Measurements from ENCODE around the gene CACNB4.
A peak's percentile ranks its signal among the peaks of the same experiment; 100 is the strongest.
"Not testable (repeated sequence)": the region's sequence is repeated elsewhere in the genome, so short reads cannot be mapped to it uniquely, and the experiment has no call there.

CACNB4 gene

DNA sequence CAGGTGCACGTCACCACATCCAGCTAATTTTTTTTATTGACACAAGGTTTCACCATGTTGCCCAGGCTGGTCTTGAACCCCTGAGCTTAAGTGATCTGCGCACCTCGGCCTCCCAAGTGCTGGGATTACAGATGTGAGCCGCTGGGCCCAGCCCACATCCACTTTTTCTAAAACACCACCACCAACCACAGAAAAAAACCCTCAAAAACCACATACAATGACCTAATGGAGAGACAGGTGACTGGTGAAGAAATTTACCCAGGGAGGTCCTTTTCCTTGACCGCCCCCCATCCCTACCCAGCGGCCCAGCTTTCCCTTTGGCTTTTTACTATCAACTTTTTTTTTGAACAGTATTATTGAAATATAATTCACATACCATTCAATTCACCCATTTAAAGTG is 47.9 kb downstream of the CACNB4 start:
- no peak for DNase-seq

DNA sequence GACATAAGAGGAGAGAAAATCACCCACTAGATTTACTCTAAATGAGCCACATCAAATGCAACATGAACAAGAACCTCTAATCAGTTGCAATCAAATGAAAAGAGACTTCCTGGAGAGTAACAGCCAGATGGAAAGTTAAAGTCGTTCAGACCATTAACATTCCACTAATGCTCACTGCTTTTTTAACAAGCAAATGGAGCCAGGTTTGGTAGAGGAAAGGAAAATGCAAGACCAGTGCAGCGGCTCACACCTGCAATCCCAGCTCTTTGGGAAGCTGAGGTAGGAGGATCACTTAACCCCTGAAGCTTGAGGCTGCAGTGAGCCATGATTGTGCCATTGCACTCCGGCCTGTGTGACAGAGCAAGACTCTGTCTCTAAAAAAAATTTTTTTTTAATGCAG is 48.5 kb downstream of the CACNB4 start:
- DNase-seq = no peak

DNA sequence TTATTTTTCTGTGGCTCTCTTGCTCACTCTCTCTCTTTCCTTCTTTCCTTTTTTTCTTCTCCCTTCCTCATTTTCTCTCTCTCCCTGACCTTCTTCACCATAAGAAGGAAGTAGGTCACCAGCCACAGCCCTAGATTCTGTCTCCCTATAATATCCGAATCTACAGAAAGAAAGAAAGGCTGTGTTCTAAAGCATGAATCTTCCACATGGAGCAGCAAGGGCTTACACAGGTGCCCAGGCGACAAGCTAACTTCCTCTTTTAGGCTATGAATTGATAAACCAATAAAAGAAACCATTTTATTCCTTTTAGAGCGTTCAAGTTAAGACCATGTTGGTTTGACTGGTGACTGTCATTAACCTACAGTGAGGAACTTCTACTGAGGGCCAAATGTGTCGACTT is 49.3 kb downstream of the CACNB4 start:
- no peak for DNase-seq

DNA sequence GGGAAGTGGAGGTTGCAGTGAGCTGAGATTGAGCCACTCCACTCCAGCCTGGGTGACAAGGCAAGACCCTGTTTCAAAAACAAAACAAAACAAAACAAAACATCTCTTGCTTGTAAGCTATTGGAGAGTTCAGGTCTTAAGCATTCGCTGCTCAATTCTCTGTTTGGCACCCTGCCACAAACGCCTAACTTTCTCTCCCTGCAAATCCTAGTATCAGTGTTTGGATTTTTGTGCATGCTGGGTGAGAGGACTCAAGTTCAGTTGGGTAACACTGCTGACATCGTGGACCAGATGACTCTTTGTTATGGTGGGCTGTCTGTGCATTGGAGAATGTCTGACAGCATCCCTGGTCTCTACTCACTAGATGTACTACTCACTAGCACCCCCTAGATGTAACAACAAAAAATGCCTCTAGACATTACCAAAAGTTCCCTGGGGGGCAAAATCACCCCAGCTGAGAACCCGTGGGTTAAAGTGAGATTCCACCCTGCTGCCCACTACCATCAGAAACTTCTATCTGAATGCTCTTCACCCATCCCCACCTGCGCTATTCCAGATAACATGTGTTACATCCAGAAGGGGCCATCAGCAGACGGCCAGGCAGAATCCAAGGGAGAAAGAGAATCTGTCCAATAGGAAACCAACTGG is 50.9 kb downstream of the CACNB4 start:
- no peak for DNase-seq

DNA sequence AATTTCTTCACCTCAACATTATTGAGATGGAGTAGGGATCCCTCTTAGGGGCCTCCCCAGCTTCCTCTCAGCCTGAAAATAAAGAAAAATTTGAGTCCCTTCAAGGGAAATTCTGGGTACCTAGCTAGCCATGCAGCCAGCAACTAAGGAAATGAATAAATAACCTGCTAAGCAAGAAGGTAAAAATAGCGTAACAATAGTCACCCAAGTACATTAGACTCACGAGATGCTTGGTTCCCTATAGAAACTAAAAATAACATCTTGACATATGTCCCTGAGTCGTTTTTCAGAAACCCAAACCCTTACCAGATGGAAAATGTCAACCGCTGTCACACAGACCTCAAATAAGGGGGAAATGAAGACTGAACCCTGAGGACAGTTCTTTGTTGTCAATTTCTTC is 51.9 kb downstream of the CACNB4 start:
- no peak for DNase-seq

DNA sequence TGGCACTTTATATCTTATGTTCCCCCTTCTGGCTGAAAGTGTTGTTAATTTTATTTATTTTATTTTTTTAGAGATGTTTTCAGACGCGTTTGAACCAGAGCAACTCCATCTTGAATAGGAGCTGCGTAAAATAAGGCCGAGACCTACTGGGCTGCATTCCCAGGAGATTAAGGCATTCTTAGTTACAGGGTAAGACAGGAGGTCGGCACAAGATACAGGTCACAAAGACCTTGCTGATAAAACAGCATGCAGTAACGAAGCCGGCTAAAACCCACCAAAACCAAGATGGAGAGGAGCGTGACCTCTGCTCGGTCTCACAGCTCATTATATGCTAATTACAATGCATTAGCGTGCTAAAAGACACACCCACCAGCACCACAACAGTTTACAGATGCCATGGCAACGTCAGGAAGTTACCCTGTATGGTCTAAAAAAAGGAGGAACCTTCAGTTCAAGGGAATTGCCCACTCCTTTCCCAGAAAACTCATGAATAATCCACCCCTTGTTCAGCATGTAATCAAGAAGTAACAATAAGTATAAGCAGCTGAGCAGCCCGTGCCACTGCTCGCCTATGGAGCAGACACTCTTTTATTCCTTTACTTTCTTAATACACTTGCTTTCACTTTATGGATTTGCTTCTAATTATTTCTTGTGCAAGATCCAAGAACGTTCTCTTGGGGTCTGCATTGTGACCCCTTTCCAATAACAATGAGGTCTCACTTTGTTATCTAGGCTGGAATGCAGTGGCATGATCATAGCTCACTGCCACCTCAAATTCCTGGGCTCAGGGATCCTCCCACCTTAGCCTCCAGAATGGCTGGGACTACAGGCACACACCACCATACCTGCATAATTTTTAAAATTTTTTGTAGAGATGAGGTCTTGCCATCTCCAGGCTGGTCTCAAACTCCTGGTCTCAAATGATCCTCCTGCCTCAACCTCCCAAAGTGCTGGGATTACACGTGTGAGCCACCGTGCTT is 55.9 kb downstream of the CACNB4 start:
- no peak for DNase-seq

DNA sequence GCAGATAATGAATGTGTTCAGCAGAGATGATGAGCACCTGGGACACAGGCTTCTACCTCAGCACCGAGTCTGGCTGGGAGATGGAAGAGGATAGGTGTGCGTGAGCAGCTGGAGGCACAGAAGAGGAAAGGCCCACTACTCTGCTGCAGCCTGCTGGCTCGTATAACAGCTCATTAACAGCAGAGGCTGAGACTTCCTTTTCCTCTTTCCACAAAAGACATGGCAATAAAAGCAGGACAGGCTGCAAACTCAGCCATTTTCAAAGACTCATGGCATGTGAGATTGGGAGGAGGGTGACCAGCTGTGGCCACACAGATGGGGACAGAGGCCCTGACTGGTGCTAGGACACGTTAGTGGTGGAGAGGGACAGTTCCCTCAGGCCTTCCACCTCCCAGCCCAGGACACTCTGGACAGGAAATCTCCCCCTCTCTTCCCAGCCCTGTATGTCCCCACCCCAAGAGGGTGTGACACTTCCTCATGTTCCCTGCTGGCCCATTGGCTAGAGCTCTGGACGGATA is 60.3 kb downstream of the CACNB4 start:
- DNase-seq = peak in 1 of 14 donors; percentile 7

DNA sequence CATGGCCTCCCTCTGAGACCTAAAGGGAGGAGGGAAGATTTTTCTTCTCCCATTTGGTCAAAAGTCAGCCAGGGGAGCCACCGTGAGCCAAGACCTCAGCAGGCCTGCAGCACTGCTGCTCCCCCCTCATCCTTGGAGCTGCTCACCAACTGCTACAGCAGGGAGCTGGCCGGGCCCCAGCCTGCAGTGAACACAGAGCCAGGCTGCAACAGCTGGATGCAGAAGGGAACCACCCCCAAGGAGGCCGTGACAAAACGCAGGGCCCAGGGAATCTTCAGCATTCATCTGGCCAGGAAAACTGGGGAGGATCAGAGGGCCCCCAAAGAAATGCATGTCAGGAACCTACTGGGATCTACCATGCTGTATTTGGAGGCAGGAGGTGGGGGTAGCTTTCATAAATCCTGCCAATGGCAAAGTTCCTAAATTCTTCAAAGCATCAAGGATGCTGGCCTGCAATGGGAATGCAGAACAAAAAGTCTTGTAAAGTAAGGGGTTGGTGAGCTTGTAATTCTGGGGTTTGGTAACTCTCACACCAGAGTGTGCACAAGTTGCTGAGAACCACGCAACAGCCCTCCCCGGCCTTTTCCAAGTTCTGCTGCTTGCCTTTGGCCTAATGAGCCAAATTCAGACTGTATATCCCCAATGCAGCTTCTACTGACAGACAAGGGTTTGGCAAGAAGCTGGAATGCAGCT is 61.0 kb downstream of the CACNB4 start:
- DNase-seq = peak in 1 of 14 donors; percentile 6

DNA sequence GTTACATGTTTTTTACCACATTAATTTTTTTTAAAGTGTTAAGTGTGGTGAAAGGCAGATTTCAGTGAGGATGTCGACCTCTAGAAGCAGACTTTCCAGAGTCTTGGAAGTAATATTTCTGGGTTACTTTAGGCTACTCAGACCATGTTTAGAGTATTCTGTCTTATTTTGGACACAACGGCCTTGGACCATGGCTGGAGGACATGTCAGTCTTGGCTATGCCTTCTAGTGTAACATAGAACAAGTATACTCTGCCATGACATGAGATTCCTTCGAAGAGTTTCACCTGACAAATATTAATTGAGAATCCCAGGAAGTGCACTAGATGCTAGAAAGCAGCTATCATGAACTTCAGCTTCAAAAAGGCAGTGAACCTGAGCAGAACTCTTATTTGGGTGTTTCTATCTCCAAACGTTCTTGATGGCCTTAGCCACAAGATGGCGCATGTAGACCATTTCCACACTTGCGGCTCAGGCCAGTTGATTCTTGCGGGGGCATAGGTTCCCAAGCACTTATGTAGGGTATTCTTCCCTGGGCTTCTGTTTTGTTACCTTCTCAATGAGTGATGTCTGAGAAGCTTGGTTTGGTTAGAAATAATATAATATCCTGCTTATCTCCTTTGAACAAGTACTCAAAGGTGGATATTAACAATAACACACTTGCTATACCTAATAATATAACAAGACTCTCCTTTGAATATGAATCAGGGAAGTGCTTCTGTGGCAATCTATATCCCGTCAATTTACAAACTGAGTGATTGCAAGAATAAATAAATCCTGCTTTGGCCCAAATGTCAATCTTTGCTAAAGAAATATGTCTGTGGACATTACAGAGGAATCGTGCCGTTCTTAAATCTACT is 62.0 kb downstream of the CACNB4 start:
- DNase-seq = peak in 8 of 14 donors; percentile 3 to 51 (median 22)

DNA sequence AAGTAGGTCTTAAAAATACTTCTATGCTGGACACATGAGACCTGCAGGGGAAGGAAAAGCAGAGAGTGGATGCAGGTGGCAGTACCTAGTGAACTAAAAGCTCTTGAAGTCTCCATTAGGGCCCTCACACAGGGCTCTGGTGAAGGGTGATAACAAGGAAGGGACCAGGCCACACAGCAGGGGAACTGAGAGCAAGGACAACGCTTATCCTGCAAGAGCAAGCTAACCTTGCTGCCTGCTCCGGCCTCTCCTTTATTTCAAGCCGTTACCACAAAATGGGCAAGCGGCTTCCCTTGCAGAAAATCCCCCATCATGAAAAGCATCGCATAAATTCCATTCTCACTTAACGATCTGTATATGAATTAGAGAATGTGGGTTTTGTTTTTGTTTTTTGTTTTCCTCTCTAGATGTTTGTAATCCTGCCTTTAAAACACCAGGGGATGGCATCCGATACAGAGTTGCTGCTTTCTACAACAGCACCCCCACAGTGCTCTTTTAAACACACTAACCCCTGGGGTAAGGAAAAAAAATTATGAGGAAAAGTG is 64.5 kb downstream of the CACNB4 start:
- DNase-seq = no peak

DNA sequence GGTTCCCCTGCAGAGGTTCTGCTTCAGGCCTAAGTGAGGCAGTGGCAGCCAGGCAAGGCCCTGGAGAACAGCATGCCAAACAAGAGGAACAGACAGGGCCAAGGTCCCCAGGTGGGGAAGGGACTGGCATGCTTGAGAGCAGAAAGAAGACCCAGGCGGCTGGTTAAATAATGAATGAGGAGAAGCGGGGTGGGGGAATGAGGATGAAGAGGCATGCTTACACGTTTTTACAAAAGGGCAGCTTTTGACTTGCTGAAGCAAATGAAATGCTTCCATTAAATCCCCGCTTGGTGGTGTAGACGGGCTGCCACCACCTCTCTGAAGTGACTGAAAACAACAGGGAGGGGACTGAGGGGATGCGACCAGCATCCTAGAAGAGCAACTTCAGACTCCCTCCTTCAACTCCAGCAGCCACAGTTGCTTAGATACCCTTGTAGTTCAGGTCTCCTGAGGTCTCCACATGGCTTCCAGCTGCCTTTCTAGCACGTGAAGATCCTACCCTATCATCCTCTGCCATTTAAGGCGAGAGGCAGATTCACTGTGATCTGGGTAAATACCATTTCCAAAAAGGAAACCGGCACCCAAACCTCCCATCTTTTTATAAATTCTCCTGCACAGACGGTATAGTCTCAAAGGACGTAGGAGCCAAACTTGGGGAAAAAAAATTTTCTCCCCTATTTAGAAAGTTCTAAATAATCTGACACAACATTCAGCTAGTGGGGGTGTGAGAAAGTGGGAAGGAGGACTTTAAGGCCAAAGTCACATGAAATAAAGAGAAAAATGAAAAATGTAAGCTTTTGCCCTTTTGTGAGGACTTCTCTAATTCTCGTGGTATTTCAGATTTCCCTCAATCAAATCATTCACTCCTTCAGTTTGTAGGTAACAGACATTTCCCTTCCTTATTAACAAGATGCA is 65.6 kb downstream of the CACNB4 start:
- DNase-seq = no peak

DNA sequence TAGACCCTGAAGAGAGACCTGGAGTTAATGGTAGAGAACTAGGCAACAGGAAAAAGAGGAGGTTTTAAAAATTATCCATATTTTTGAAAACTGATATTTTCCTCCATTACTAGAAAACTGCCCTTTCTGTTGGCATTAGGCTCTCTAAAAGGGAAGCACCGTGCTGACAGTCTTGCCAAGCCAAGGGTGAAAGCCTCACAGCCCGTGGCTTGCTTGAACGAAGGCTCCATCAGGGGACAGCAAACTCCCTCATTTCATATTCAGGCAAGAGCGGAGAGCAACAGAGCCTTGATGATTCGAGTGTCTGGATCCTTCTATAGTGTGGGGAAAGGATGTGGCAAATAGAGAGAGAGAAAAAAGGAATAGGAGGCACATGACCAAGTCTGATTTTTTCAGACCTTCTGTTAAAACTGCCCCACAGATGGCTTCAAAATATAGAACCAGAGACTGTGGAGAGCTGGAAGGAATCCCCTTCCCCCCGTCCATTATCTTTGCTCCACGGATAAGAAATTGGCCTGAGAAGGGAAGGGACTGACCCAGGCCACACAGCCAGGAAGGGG is 67.0 kb downstream of the CACNB4 start:
- DNase-seq = no peak

DNA sequence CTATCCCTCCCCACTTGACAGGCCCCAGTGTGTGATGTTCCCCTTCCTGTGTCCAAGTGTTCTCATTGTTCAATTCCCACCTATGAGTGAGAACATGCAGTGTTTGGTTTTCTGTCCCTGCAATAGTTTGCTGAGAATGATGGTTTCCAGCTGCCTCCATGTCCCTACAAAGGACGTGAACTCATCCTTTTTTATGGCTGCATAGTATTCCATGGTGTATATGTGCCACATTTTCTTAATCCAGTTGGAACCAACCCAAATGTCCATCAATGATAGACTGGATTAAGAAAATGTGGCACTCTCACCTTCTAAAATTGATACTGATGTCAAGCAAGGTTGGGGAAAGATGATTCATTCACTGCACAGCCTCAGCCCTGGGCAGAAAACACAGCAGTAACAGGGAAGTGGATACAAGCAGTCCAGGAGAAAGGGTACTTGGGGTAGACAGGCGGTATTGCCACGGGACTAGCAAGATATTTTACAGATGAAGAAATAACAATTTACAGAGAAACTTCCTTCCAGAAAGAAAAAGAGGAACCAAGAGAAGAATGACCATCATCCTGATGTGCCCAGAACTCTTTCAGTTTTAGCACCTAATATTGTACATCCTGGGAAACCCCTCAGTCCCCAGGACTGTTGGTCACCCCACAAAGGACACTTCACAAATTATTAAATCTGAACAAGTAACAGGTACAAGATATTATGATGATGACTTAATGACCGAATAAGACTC is 68.1 kb downstream of the CACNB4 start:
- not testable (repeated sequence) for DNase-seq

DNA sequence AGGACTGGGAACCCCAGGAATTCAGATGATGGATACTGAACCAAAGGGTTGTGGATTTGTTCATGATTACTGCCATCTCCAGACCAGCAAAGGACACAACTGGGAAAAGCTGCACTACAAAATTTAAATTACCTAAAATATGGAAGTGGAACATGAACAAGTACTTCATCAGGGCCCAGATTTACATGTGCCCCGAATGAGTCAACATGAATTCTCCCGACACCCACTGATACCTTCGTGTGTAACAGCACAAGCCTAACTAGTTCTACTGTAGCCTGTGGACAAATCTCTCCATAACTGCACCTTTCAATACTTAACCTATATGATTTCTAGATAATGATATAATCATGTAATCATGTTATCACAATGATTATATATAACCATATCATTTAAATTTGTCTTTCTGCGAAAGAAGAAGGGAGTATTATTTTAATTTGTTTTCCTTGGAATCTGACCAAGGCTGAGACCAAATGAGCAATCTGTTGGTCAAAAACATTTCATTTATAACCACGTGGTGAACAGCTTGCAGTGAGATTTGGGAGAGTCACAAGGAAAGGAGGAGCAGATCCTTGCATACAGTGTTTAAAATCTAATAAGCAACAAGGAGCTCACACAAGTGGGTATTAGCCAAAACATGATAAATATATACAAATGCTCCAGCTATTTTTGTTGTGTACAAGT is 70.5 kb downstream of the CACNB4 start:
- no peak for DNase-seq

DNA sequence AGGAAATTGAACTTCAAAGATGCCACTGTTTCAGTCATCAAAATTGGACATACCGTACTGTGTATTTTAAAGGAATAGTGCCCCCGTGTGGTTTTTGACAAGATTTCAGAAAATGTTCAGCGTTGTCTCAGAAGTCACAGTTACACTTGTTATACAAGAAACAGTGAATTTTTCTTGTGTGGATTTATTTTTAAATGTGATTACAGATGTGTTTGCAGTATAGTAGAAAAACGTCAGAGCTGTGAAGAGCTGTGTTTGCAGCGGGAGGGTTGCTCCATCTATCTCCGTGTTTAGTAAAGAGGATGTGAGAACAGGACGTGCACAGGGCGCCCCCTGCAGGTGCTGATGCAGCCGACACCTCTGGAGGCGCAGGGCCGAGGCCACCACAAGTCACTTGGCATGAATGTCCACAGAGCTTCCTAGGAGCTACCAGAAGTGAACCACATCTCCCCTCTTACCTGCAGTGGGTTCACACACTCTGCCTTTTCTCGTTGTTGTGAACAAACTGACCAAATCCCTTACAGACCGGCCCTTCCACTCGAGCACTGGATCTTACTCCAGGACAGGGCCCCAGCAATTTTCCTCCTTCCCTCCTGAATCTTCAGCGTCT is 73.1 kb downstream of the CACNB4 start:
- peak in 13 of 14 donors; percentile 10 to 83 (median 62) for DNase-seq

DNA sequence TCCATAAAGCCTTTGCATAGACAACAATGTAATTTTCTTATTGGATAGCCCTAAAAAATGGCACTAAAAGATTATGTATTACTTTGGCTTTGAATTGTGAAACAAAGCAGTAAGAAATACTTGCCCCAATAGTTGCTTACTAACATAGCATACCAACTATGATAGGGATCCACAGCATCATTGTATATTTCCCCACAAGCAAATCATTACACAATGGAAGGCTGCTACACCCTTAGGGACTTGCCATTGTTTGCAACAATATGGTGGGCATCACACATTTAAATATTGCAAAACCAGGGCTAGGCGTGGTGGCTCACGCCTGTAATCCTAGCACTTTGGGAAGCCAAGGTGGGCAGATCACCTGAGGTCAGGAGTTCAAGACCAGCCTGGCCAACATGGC is 74.4 kb downstream of the CACNB4 start:
- DNase-seq = no peak

DNA sequence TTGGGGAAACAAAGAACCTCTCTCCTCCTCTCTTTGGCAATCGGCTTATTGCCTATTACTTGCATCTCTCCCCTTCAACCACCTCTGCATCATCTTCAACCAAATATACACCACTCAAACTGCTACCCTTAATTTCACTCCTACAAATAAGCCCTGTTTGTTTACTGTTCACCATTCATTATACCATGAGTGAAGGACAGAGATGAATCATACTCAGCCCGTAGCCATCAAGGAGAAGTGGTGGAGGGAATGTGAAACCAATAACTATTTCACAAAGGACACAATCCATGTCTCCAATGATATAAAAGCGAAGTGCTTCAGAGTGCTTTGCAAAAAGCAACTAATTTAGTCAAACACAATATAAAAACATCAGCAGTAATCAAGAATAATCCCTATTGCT is 76.8 kb downstream of the CACNB4 start:
- DNase-seq = no peak

DNA sequence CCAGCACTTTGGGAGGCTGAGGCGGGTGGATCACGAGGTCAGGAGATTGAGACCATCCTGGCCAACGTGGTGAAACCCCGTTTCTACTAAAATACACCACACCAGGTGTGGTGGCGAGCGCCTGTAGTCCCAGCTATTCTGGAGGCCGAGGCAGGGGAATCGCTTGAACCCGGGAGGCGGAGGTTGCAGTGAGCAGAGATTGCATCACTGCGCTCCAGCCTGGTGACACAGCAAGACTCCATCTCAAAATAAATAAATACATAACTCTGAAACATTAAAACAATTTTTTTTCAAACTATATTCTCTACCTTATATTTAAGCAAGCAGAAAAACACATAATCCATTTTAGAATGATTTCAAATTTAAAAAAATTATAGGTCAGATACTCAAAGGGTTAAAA is 77.8 kb downstream of the CACNB4 start:
- DNase-seq = not testable (repeated sequence)
